ENCODE data around the gene ZNF597. TPM values are rescaled to one million over a fixed set of nuclear protein-coding genes. Genes with fewer than 3 reads are reported as not detected.
"Not testable (repeated sequence)": the region's sequence is repeated elsewhere in the genome, so short reads cannot be mapped to it uniquely, and the experiment has no call there.

The ZNF597 gene
- total RNA-seq, 1 donor from 2014 or later: 2.3 TPM

DNA sequence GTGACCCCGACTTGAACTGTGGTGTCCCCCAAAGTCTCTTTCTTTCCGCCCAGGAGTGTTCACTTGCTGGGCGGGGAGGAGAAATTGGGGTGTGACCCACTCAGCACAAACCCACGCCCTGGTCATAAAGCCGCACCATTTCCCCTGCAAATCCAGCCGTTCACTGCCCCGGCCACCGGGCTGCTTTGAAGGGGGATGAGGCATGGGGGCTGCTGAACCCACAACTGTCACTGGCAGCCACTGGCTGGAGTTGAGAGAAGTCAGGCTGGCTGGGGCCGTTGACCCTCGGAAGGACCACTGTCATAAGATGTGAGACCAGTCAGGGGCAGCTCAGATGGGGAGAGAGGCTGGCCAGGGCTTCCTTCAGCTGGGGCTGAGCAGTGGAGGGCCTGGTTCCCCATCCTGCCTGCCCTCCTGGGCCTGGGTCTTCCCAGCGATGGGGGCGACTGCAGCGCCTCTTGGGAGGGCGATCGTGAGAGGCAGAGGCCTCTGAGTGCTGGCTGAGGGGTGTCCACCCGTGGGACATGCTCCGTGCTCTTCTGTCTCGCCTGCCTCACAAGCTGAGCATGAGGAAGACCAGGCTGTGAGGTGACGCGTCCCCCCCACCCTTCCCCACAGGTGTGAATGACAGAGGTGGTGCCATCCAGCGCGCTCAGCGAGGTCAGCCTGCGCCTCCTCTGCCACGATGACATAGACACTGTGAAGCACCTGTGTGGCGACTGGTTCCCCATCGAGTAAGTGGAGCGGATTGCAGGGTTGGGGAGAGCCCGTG, 32.5 kb upstream of the ZNF597 start:
- DNase-seq: no peak

DNA sequence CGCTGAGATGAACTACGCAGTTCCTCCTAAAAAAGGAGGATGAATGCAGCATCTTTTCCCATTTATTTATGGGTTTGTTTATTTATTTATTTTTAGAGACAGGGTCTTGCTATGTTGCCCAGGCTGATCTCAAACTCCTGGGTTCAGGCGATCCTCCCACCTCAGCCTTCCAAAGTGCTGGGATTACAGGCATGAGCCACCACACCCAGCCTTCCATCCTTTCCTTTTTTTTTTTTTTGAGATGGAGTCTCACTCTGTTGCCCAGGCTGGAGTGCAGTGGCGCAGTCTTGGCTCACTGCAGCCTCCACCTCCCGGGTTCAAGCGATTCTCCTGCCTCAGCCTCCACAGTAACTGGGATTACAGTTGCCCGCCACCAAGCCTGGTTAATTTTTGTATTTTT, 31.6 kb upstream of the ZNF597 start:
- DNase-seq: not testable (repeated sequence)

DNA sequence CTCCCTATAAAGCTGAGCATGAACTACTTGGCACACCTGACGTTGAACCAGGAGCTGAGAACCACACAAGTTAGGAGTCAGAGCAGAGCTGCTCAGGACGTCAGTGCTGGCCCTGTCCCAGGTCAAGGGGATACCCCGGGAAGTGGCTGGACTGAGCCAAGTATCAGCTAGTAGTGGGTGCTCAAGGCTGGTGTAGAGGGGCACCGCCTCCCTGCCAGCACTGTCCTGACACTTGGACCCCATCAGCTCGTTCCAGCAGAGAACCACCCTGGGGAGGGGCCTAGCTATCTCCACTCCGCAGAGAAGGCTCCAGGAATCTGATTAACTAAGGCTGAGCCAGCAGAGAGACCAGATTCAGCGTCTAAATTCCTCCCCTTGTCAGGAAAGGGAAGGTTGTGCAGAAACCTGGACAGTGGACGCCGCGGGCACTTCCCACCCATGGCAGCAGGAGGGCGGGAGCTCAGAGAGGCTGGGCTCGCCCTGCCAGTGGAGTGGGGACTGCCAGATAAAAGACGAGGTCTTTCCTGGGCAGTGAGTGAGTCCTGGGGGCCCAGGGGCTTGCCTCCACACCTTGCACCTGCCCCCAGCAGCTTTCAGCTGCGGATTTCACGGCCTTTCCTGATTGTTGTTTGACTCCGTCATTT, 31.0 kb upstream of the ZNF597 start:
- DNase-seq: no peak

- not testable (repeated sequence) for DNase-seq
Measured at GRCh38 chr16:3473596-3473943, 30.3 kb upstream of the ZNF597 start.

- no peak for DNase-seq
Measured at GRCh38 chr16:3472878-3473595, 29.7 kb upstream of the ZNF597 start.

DNA sequence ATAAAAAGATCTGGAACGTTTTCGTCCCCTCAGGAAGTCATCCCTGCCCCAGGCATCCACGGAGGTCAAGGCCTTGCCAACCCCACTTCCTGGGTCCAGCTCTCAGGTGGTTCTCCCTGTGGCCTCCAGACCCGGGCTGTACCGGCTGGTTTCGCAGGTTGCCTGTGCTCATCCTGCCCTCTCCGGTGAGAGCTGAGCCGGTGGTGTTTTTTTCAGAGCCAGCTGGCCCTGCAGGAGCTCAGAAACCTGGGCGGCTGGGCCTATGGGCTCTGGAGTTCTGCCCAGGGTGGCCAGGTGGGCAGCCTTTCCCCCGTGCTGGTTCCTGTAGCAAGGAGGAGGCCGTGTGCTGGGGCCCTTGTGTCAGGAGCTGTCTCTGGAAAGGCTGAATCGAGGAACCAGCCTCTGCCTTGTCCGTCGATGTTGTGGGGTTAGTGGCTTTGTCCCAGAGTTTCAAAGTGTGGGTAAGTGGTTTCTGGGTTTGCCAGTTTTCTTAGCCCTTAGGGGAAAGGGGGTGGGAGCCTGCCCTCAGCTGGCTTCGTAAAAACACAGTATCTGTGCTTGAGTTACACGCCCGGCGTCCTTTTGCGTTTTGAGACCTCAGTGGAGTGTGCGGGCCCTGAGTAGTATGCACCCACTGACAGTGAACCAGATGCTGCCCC, 28.3 kb upstream of the ZNF597 start:
- no peak for DNase-seq

DNA sequence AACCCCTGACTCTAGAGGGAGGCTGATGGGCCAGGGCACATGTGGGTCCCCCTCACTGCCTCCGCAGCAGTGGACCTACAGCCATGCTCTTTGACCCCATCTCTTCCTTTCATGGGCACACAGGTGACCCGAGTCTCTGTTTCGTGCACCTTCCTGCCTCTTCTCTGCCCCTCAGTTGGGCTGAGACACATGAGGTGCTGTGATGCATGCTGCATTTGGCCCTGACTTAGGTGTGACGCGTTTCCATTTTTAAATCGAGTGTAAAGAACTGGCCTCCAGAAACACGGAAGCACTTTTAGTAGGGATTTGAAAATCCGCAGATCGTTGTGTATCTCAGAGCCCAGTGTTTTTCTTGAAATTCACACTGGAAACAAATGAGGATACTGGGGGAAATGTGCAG, 27.4 kb upstream of the ZNF597 start:
- no peak for DNase-seq

DNA sequence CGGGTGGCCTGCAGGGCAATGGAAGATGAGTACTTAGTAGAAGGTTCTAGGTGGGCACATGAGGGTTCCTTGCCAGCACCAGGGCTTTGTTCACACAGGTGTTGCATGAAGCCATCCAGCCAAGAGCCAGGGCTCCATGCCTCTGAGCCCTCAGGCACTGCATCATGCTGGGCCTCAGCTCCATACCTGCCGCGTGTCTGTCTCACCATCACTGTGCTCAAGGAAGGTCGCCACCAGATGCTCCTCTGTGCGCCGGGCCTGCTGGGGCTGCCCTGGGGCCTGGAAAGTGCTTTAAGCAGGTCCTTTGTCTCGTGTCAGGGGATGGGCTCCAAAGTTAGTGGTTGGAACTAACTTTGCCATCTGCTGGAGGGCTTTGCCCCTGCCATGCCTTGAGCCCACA, 26.4 kb upstream of the ZNF597 start:
- no peak for DNase-seq

DNA sequence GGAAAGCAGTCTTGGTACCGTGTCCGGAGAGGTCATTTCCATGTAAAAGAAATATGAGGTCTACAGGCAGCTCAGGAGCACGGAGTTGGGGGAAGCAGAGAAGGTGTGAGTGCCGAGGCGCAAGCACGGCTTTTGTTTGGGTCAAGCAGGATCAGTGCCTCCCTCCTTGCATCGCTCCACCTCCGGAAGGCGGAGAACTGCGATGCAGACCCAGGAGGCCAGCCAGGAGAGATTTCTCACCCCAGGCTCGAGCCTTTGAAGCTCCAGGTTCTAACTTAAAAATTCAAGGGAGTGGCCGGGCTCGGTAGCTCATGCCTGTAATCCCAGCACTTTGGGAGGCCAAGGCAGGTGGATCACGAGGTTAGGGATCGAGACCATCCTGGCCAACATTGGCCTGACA, 25.2 kb upstream of the ZNF597 start:
- no peak for DNase-seq

GRCh38 chr16:3467921-3468320, 24.6 kb upstream of the ZNF597 start:
- no peak for DNase-seq

DNA sequence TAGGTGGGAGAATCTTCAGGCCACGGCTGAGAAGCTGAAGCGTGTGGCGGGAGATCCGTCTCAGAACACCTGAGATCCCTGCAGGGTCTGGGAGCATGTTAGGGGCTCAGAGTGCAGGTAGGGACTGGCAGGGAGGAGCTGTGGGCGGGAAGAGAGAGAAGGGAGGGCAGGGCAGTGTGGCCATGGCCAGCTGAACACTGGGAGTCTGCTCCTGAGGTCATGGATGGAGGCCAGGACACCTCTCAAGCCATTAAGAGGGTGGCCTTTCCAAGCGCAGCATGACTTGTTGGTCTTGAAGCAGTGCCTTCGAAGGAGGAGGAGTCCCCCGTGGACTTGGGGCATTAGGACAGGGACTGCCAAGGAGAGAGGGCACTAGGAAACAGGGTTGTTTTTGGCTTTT, 23.9 kb upstream of the ZNF597 start:
- no peak for DNase-seq

- no peak for DNase-seq
Measured at GRCh38 chr16:3465911-3466584, 22.7 kb upstream of the ZNF597 start.

DNA sequence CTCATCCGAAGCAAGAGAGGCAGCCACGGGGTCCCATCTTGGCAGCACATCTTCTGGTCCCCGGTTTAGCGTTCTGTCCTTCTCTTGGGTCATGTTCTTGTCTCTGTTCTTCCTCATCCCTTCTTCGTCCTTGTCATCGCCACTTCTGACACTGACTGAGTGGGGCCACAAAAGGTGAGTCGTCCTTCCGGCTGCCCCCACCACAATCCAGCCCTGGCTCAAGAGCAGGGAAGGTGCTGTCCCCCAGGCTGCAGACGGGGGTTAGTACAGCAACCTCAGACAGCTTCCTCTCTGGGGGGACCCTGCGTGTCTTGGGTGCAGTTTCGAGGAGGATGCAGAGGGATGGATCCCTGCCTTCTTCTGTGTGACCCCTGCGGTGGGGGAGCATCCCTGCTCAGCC, 22.0 kb upstream of the ZNF597 start:
- no peak for DNase-seq

DNA sequence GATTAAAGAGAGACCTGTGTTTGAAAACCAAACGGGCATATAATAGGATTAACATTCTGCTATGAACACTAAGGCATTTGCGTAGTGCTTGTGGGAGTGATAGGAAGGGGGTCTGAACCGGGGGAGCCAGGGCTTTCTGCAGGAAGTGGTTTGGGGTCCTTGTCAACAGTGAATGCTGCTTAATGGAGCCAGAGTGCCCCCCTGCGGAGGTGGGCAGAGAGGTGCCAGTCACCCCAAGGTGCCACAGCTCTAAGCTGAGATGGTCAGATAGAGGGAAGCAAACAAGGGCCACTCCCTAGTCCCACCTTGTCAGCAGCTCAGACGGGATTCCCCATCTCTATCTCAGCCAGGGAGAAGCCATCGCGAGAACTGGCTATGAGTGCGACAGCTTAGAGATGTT, 17.8 kb upstream of the ZNF597 start:
- no peak for DNase-seq

- DNase-seq: no peak
Measured at GRCh38 chr16:3460585-3460984, 17.3 kb upstream of the ZNF597 start.

- no peak for DNase-seq
Measured at GRCh38 chr16:3460121-3460520, 16.8 kb upstream of the ZNF597 start.

DNA sequence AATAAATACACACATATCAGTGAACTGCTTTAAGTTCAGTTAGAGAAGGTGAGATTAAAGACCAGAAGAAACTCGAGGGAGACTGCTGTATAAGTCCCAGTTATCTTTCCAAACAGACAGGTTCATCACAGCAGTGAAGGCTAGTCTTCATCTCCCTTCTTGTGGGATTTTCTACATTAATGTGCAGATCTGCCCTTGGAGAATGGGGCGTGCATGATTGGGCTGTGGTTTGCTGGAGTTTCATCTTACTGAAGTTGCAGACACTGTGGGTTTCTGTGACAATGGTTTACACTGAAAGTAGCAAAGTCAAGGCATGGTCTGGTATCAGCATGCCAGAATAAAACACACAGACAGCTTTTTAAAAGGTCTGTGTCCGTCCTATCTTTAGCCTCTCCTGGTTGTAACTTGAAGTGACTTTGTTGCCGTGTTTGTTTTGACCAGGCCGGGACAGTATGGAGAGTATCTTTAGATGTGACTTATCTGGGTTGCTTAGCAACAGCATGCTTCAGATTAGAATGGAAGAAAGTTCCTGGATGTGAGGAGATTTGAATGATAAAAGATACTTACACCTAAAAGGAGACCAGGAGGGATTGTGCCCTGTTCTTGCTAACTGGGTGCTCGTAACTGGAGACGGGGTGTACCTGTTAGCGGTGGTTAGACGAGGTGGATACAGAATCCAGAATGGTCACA, 16.2 kb upstream of the ZNF597 start:
- DNase-seq: peak; percentile 33

DNA sequence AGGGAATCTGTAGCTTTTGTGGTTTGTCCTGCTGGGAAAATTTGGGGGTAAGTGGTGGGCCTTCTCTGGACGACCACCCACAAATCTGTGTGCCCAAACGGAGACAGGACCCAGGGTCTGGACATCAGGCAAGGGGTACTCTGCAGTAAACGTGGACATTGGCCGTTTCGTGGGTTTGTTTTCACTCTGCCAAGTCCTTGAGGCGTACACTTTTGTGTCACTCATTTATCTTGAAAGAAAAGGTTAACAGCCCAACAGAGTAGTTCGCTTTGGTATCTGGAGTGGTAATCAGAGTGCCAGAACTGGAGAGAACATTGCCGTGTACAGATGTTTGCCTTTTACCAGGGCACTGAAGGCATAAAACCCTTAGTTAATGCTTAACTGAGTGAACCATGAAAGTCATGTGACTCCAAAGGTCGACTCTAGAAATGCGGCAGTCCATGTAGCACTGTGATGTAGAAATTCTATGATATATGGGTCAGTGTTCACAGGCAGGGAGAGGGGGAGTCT, 15.6 kb upstream of the ZNF597 start:
- peak; percentile 23 for DNase-seq

DNA sequence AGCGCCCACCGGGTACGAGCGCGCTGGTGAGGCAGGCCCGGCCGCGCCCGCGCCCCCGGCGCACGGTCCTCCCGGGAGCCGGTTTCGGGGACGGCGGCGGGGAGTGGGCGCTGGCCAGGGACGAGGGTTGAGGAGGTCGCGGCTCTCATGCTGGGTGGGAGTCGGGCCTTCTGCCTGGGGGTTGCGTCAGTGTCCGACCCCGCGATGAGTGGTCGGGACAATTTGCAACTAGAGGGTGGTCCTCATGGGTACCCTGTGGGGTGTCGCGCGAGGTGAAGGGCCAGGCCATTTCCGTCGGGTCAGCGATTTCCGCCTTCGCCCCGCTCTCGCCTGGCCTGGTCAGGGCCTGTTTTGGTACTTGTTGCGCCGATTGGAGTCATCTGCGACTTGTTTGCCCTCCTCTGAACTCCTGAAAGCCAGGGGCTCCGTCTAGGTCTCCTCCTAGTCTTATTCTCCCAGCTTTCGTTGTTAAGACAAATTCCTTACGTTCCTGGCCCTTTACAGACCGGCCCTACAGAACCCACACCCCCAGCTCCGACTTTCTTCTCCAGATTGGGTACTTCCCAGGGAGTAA, 15.1 kb upstream of the ZNF597 start:
- peak; percentile 39 for DNase-seq

DNA sequence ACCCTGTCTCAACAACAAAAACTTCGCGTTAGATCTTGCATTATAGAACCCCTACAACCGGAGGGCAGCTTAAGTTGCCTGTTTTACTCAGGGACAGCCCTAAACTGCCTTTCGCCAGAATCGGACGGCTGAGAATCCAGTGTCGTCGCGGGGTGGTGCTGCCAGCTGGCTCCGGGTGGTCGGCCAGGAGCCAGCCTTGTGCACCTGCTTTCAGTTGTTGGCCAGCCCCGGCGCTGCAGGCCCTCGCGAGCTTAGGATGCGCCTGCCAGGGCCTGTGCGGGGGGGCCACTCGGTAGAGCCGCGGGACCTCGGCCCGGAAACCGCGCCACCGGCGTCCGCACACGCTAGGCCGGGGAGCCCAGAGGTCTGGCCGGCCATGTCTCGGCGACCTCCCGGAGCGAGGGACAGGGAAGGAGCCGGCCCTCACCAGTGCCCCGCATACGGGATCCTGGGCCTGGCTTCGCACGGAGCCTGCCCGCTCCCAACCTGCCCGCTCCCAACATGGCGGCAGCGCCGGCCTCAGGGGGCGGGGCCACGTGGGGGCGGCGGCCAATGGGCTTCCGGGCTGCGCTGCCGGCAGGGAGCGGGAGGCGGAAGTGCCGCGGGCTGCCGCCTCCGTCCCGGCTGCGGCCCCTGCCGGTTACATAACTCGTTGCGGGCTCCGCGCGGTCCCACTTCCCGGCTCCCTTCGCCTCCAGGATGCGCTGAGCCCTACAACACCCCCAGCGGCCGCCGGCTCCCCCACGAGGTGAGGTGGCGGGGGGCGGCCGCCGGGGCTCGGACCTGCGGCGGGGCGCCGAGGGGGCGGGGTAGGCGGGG, 14.3 kb upstream of the ZNF597 start:
- DNase-seq: peak; percentile 97

All from tongue (tissue), 2 donors.